GM12873 (cell line): Measurements from ENCODE around the gene HPS4.

ENCODE experiments used
- CTCF ChIP-seq: IDR thresholded peaks from 2 replicates; pipeline ENCODE4 v1.5.1; 2012; ENCODE audit warnings: low read depth, mild to moderate bottlenecking, moderate library complexity, low read length, control low read depth; ENCODE audit not compliant: insufficient read depth; ENCODE audit errors: missing control alignments

HPS4 gene

GRCh38 chr22:26463688-26464087 is 19.9 kb downstream of the HPS4 start:
- TF ChIP-seq CTCF, result no peak

- no peak for TF ChIP-seq CTCF
Observed at GRCh38 chr22:26463101-26463661, 20.4 kb downstream of the HPS4 start.

- no peak for TF ChIP-seq CTCF
Observed at GRCh38 chr22:26462641-26463040, 20.9 kb downstream of the HPS4 start.

- TF ChIP-seq CTCF, result no peak
Observed at GRCh38 chr22:26462051-26462450, 21.5 kb downstream of the HPS4 start.

- peak; percentile 89 for TF ChIP-seq CTCF
Observed at GRCh38 chr22:26461188-26461810, 22.3 kb downstream of the HPS4 start.

- no peak for TF ChIP-seq CTCF
Observed at GRCh38 chr22:26460202-26460601, 23.4 kb downstream of the HPS4 start.

- TF ChIP-seq CTCF, result no peak
Observed at GRCh38 chr22:26457661-26458272, 25.8 kb downstream of the HPS4 start.
